Astrocyte of the cerebellum (primary cell): ENCODE measurements around the gene CHCHD4.

Source experiments
- DNase-seq: peaks from one replicate; pipeline ENCODE4 v3.0.0-alpha.2; 2011; ENCODE audit warnings: low read depth
- H3K4me3 ChIP-seq: 2 replicates; pipeline ENCODE4 v1.5.1; 2011; ENCODE audit warnings: mild to moderate bottlenecking, low read depth, low read length, moderate library complexity
- in situ Hi-C: cut with HindIII; loops from 2 replicates; pipeline ENCODE4 v1.10.0; 2017; ENCODE audit warnings: low sequenced_read_pairs
- TF ChIP-seq, protein P1 (sequence below): IDR thresholded peaks from 2 replicates; pipeline ENCODE4 v1.5.1; 2012; ENCODE audit warnings: low read length, low read depth, moderate library complexity, mild to moderate bottlenecking; ENCODE audit errors: missing control alignments

CHCHD4 gene

GRCh38 chr3:14150491-14151230, 26.0 kb upstream of the CHCHD4 start:
- in situ Hi-C loops = no loop called here

GRCh38 chr3:14150078-14150477, 25.4 kb upstream of the CHCHD4 start:
- no peak overlapping the region for H3K4me3 ChIP-seq
- TF ChIP-seq, protein P1, sequence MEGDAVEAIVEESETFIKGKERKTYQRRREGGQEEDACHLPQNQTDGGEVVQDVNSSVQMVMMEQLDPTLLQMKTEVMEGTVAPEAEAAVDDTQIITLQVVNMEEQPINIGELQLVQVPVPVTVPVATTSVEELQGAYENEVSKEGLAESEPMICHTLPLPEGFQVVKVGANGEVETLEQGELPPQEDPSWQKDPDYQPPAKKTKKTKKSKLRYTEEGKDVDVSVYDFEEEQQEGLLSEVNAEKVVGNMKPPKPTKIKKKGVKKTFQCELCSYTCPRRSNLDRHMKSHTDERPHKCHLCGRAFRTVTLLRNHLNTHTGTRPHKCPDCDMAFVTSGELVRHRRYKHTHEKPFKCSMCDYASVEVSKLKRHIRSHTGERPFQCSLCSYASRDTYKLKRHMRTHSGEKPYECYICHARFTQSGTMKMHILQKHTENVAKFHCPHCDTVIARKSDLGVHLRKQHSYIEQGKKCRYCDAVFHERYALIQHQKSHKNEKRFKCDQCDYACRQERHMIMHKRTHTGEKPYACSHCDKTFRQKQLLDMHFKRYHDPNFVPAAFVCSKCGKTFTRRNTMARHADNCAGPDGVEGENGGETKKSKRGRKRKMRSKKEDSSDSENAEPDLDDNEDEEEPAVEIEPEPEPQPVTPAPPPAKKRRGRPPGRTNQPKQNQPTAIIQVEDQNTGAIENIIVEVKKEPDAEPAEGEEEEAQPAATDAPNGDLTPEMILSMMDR = no peak
- in situ Hi-C loops = no loop called here
- DNase-seq = no peak

More at GRCh38 chr3:14150491-14151230, 26.0 kb upstream of the CHCHD4 start:
- H3K4me3 ChIP-seq = no peak overlapping the region
- no peak for DNase-seq
- TF ChIP-seq, protein P1 = no peak

- TF ChIP-seq, protein P1 = peak; percentile 33
- DNase-seq = no peak
- no peak overlapping the region for H3K4me3 ChIP-seq
- in situ Hi-C loops = no loop called here
These were observed 23.6 kb upstream of the CHCHD4 start for GRCh38 chr3:14148041-14148985.

- TF ChIP-seq, protein P1 = no peak
- in situ Hi-C loops = no loop called here
- H3K4me3 ChIP-seq = no peak overlapping the region
- DNase-seq = no peak
These were observed 22.9 kb upstream of the CHCHD4 start for GRCh38 chr3:14147617-14148016.

DNA sequence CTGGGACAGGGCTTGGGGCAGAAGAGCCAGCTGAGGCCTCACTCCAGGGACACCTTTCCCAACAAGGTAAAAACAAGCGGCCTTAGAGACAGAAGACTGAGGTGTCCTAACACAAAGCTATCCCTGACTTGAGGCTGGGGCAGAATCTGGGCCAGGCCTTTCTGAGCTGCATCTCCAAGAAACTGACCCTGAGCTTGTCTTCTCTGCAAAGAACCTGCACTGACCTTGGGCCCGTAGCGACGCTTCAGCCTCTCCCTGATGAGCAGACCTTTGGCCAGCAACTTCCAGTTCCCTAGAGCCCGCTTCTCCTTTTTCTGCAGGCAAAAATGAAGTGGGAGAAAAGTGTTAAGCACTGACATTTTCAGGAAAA, 22.4 kb upstream of the CHCHD4 start:
- TF ChIP-seq, protein P1 = no peak
- no peak for DNase-seq
- in situ Hi-C loops = no loop called here
- H3K4me3 ChIP-seq = no peak overlapping the region

DNA sequence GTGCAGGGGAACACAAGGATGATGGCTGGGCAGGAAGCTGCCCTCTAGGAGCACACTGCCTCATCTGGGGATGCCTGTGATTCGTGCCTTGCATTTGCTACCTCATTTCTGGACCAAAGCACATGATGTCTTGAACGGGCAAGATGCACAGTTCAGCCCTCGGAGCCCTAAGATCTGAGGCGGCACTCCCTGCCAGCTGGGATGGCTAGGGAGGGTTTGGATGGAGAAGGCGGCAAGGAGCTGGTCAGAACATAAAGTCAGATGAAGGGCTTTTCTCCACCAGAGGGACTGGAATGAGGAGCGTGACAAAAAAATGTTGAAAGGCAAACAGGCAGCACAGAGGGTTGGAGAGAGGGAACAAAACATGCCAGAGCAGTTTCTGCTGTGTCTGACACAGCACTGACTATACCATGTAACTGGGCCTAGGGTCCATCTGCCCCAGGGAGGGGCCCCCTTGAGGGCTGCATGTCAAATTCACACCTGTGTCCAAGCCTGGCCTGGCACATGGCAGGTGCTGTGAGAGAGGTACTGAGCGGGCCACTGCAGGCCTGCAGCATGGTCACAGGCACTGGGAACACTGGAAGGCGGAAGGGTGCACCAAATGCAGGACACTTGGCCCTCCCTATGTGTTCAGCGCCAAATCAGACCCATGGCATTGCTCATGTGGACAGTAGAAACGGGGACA, 21.9 kb upstream of the CHCHD4 start:
- TF ChIP-seq, protein P1 = no peak
- no peak overlapping the region for H3K4me3 ChIP-seq
- no peak for DNase-seq
- in situ Hi-C loops = no loop called here
